Measurements from ENCODE around the gene DISC1.
"Not testable (repeated sequence)": the region's sequence is repeated elsewhere in the genome, so short reads cannot be mapped to it uniquely, and the experiment has no call there.

DISC1 gene

DNA sequence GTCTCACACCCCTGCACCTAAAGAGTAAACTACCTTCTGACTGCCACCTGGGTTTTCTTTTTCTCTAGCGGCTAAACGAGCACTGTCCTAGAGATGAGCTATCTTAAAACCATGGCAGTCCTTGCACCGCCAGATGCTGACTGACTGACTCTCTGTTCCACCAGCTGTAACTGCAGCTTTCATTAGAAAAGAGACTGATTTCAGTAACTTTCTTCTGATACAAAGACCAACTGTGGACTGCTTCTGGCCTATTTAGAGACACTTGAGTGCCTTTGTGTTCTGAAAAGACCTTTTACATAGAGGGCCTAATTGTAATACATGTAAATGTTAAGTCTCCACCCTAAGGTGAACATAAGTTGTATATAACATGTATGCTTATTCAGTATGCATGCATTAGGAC, 152.5 kb downstream of the DISC1 start:
- no peak for DNase-seq

- DNase-seq = no peak
These were observed 155.3 kb downstream of the DISC1 start for GRCh38 chr1:231781892-231782291.

GRCh38 chr1:231785073-231785472, 158.5 kb downstream of the DISC1 start:
- DNase-seq = not testable (repeated sequence)

DNA sequence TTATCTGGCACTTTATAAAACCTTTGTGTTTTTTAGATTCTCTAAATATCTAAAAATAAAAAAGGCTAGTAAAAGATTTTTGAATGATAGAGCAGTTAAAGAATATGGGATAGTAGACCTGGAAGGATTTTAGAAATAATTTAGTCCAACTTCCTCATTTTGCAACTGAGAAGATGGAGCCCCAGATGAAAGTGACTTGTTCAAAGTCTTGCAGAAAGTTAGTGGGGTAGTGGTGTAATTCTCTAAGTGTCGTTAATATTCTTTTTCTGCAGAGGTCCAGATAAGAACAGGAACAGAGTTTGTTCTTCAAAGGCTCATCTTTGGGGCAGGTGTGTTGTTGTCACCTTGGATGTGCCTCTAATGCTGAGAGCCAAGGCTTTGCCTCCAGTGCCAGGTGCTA, 159.5 kb downstream of the DISC1 start:
- DNase-seq = no peak

GRCh38 chr1:231792634-231793033, 166.0 kb downstream of the DISC1 start:
- DNase-seq = no peak

DNA sequence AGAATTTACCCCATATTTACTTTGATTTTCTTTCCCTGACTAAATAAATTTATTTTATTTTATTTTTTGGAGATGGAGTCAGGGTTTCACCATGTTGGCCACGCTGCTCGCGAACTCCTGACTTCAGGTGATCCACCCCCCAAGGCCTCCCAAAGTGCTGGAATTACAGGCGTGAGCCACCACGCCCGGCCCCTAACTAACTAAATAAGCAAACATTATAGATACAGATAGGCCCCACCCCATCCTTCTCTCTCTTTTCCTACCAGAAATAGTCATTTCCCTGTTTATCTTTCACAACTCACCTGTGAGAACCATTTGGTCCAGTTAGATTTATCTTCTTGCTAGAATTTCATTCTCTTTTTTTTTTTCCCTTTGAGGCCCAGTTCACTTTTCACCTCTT, 167.3 kb downstream of the DISC1 start:
- no peak for DNase-seq

- no peak for DNase-seq
These were observed 169.6 kb downstream of the DISC1 start for GRCh38 chr1:231796141-231796540.

GRCh38 chr1:231799363-231799986, 172.9 kb downstream of the DISC1 start:
- no peak for DNase-seq

DNA sequence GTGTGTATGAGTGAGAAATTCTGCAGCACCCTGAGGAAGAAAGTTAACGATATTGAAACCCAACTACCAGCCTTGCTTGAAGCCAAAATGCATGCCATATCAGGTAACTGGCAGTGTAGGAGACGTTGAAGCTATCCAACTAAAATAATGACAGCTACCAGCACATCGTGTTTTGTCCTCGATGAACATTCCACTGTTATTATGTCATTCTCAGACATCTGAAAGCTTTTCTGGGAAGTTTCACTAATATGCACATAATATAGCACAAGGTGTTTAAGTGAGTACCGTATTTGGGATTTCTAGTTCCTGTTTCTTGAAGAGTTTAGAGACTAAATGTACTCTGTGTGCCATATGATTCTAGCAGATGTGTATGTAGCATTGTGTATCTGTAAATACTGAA, 173.5 kb downstream of the DISC1 start:
- DNase-seq = no peak

DNA sequence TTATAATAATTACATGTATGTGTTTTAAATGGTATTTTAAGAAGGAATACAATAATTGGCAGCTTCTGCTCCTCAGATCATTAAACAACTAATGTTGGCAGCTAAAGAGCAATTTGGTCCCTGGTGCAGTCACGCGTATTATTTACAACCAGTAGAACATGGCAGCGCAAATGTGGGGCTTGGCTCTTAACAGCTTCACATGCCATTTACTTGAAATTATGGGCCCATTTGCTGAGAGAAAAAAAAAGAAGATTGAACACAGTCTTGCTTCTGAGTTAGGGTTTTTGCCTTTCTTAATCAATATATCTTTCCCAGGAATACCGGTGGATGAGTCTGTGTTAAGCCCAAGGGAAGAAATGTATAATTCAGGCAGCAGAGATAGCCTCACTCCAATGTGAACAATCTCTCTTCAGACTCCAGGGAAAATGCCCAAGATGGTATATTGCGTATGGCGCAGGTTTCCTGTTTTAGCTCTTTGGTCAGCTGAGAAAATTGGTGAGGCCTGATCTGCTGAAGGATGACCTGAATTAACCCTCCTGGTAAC, 174.5 kb downstream of the DISC1 start:
- no peak for DNase-seq

- no peak for DNase-seq
These were observed 176.8 kb downstream of the DISC1 start for GRCh38 chr1:231803353-231803752.

GRCh38 chr1:231806623-231807495, 180.3 kb downstream of the DISC1 start:
- no peak for DNase-seq

GRCh38 chr1:231807541-231807940, 181.0 kb downstream of the DISC1 start:
- DNase-seq = no peak

DNA sequence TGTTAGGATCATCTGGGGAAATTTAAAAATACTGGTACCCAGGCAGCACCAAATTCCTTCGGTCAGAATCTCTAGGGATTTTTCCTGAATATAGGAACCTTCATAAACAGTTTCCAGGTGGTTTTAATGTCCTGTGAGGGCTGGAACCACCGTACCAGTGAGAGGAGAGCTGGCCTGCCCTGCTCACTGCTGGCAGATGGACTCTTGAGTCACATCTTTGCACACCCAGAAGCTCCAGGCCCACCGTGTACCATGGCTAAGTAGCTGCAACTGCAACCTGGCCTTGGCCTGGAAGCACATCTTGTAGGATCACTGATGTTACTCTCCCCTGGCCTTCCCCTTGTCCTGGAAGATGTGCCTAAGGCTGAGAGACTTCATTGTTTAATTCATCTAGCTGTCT, 181.5 kb downstream of the DISC1 start:
- DNase-seq = no peak

DNA sequence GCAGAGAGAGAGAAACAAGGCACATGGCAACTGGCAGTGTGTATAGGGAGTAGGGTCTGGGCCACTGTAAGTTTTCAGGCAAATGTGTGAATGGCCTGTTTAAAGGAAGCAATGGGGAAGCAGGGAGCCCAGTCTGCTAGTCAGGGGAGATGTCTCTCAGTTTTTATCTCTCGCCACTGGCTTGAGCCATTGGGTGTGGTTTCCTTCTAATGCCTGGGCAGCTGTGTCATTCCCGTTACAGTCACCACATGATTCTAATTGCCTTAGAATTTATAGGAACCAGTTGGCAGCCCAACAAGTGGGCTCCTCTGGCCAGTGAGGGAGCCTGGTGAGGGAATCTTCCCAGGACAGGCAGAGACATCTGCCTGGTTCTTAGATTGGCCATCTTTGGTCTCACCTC, 182.4 kb downstream of the DISC1 start:
- DNase-seq = no peak

DNA sequence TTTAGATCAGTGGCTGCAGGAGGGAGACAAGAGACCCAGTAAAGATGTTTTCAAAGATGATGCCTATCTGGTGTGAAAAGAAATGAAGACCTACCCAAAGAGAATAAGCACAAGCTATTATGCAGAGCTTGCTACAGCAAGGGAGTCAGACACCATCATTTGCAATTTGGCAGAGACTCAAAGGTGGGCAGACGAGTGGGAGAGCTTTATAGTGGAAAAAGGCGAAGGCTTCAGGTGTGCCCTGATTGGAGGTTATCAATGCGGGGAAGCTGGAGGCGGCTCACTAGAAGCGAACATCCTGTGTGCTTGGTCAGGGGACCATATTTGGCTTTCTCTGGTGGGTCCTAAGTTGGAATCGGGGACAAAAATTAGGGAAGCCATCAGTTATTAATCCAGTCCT, 183.8 kb downstream of the DISC1 start:
- DNase-seq = no peak

- no peak for DNase-seq
These were observed 187.4 kb downstream of the DISC1 start for GRCh38 chr1:231814021-231814420.

DNA sequence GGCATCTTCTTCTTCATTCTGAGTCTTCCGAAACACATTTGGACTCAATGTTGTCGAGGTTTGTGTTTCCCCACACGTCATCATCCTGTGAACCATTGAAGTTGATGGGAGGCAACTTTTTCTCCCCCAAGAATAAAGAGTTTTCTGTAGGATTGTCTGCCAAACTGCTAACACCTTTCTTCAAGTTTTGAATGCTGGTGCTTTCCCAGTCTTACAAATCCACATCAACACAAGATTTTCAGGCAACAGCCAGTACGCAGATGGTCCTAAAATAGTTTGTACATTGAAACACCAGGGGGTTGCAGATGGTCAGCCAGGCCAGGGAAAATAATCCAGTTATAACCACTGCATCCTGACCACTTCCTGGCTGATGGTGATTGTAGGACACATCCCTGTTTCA, 187.9 kb downstream of the DISC1 start:
- no peak for DNase-seq

- DNase-seq = no peak
These were observed 191.2 kb downstream of the DISC1 start for GRCh38 chr1:231817801-231818200.

GRCh38 chr1:231818337-231818736, 191.7 kb downstream of the DISC1 start:
- DNase-seq = no peak

- no peak for DNase-seq
These were observed 194.7 kb downstream of the DISC1 start for GRCh38 chr1:231821281-231821680.

DNA sequence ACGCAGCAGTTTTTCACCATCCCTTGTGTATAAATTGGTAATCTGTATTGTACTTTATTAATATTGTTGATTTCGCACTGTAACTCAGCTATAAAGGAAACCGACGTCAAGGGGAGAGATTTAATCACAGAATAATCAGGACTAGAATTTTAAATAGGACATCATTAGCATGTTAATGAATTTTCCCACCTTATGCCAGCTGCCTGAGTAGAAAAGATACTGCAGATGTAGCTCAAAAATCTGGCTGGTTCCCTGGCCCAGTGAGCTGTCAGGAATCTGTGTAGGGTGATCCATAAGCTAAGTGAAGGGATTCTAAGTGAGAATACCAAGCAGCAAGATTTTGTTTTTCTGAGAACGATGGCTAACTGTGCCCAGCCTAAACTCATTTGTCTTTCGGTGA, 195.5 kb downstream of the DISC1 start:
- no peak for DNase-seq

- DNase-seq = no peak
These were observed 200.0 kb downstream of the DISC1 start for GRCh38 chr1:231826566-231826965.

Measured in NCI-H1436 treated with DMSO at 0.1 percent for 48 hours (cell line).